HCT116 (cell line): ENCODE results near the gene AFAP1. TPM values are rescaled to one million over a fixed set of nuclear protein-coding genes. Genes with fewer than 3 reads are reported as not detected.

Experiments used
- ATAC-seq: fragments of 200-7000 bp; cut with Tn5 transposase; 2 replicates; pipeline ENCODE4 v1.9.1; 2020; ENCODE audit warnings: mild to moderate bottlenecking, moderate library complexity
- BruUV-seq: library from RNA; stranded (reverse); fragments of 400-500 nt; replicated peaks from 2 replicates; lab custom pipeline; 2021; lab: Mats Ljungman, UMichigan
- CTCF ChIA-PET: fragments of 300-600 bp; sonication (Branson Sonifier 250); formaldehyde crosslinking; loops from one replicate; lab custom pipeline; 2021; ENCODE audit warnings: antibody characterized with exemption; lab: Charles Lee
- POLR2A ChIA-PET: fragments of 300-600, 350-600 bp; sonication (Branson Sonifier 250); formaldehyde crosslinking; loops from one replicate; lab custom pipeline; 2021; ENCODE audit warnings: antibody characterized with exemption; lab: Charles Lee
- RAD21 ChIA-PET, 2 experiments: fragments of 300-600 bp; sonication (Branson Sonifier 250); formaldehyde crosslinking; loops; one replicate each; lab custom pipeline; 2023; ENCODE audit warnings: low total read pairs in 2 of 2; ENCODE audit not compliant: uncharacterized antibody in 2 of 2, unreplicated experiment in 2 of 2, low non-redundant PET in 1 of 2; lab: Charles Lee
- DNase-seq: peaks from one replicate; pipeline ENCODE4 v3.0.0-alpha.2; 2010; ENCODE audit warnings: low read depth, low spot score
- H2AFZ ChIP-seq: fragments of 200-600 bp; shearing (Covaris generic), sonication (generic); 2 replicates; pipeline ENCODE4 v1.6.1; 2017; ENCODE audit warnings: low read depth, mixed run types, mixed read lengths, antibody characterized with exemption, low read length; ENCODE audit not compliant: poor library complexity, severe bottlenecking
- H3K27ac ChIP-seq: 2 replicates; pipeline ENCODE4 v1.5.1; 2012; ENCODE audit warnings: low read depth, low read length
- H3K27me3 ChIP-seq: fragments of 200-600 bp; sonication (generic); 2 replicates; pipeline ENCODE4 v1.6.1; 2016; ENCODE audit warnings: mixed run types, low read length, mixed read lengths; ENCODE audit not compliant: insufficient read depth
- H3K36me3 ChIP-seq, 2 experiments: fragments of 200-500 bp in 1 of 2; fragments of 200-600 bp in 1 of 2; sonication (Bioruptor generic) in 1 of 2; sonication (generic) in 1 of 2; 2 replicates each; pipeline versions ENCODE4 v1.5.1 to v1.6.1; 2014 to 2016; ENCODE audit warnings: low read length in 2 of 2, inconsistent platforms in 1 of 2, mixed read lengths in 1 of 2, mixed run types in 1 of 2; ENCODE audit not compliant: insufficient read depth in 2 of 2, control insufficient read depth in 1 of 2
- H3K4me1 ChIP-seq, 2 experiments: fragments of 200-600 bp in 1 of 2; sonication (generic) in 1 of 2; 2 replicates each; pipeline versions ENCODE4 v1.5.1 to v1.6.1; 2012 to 2017; ENCODE audit warnings: low read length in 2 of 2, inconsistent platforms in 1 of 2, mild to moderate bottlenecking in 1 of 2, mixed read lengths in 1 of 2, mixed run types in 1 of 2, moderate library complexity in 1 of 2; ENCODE audit not compliant: insufficient read depth in 2 of 2, control insufficient read depth in 1 of 2
- H3K4me2 ChIP-seq: fragments of 200-600 bp; sonication (generic); 2 replicates; pipeline ENCODE4 v1.6.1; 2017; ENCODE audit warnings: mixed run types, low read length, mixed read lengths
- H3K4me3 ChIP-seq, 2 experiments: fragments of 200-600 bp in 1 of 2; sonication (generic) in 1 of 2; replicated peaks in 1 of 2; 2 replicates each; pipeline ENCODE4 v1.5.1; 2011 to 2016; ENCODE audit warnings: low read length in 2 of 2, control low read depth in 1 of 2, low read depth in 1 of 2, mild to moderate bottlenecking in 1 of 2, mixed read lengths in 1 of 2, mixed run types in 1 of 2
- H3K79me2 ChIP-seq: fragments of 200-600 bp; sonication (generic); 2 replicates; pipeline ENCODE4 v1.6.1; 2017; ENCODE audit warnings: mild to moderate bottlenecking, mixed run types, low read length, moderate library complexity, mixed read lengths; ENCODE audit not compliant: insufficient read depth
- H3K9ac ChIP-seq: fragments of 200-600 bp; sonication (generic); 2 replicates; pipeline ENCODE4 v1.6.1; 2016; ENCODE audit warnings: low read length, mixed read lengths
- H3K9me2 ChIP-seq: fragments of 200-600 bp; sonication (generic), shearing (Covaris generic); 2 replicates; pipeline ENCODE4 v1.6.1; 2017; ENCODE audit warnings: mixed run types, mild to moderate bottlenecking, moderate library complexity; ENCODE audit not compliant: insufficient read depth
- H3K9me3 ChIP-seq, 2 experiments: fragments of 200-500 bp in 1 of 2; fragments of 200-600 bp in 1 of 2; sonication (Bioruptor generic) in 1 of 2; sonication (generic) in 1 of 2; 2 replicates each; pipeline ENCODE4 v1.6.1; 2014 to 2017; ENCODE audit warnings: low read length in 2 of 2, mixed read lengths in 2 of 2, inconsistent platforms in 1 of 2, low read depth in 1 of 2, mild to moderate bottlenecking in 1 of 2, mixed run types in 1 of 2, moderate library complexity in 1 of 2; ENCODE audit not compliant: control insufficient read depth in 1 of 2, insufficient read depth in 1 of 2
- H4K20me1 ChIP-seq: fragments of 200-600 bp; sonication (generic), shearing (Covaris generic); 2 replicates; pipeline ENCODE4 v1.6.1; 2017; ENCODE audit warnings: mixed run types, mild to moderate bottlenecking, moderate library complexity; ENCODE audit not compliant: insufficient read depth
- CBX3 ChIP-seq: IDR thresholded peaks from 2 replicates; pipeline ENCODE4 v1.6.1; 2012; ENCODE audit warnings: low read depth
- EGR1 ChIP-seq: IDR thresholded peaks from 2 replicates; pipeline ENCODE4 v1.6.1; 2012; ENCODE audit warnings: low read depth
- EZH2 ChIP-seq: fragments of 200-600 bp; sonication (generic); IDR thresholded peaks from 2 replicates; pipeline ENCODE4 v1.6.1; 2017; ENCODE audit warnings: antibody characterized with exemption, mixed run types
- POLR2A ChIP-seq: IDR thresholded peaks from 2 replicates; pipeline ENCODE4 v1.7.0; 2011; ENCODE audit warnings: borderline replicate concordance; ENCODE audit not compliant: insufficient read depth, insufficient read length; ENCODE audit errors: extremely low read depth
- SP1 ChIP-seq: IDR thresholded peaks from 2 replicates; pipeline ENCODE4 v1.6.1; 2012; ENCODE audit warnings: low read depth
- TCF7L2 ChIP-seq: IDR thresholded peaks from 2 replicates; pipeline ENCODE4 v1.7.0; 2011; ENCODE audit warnings: borderline replicate concordance, inconsistent platforms; ENCODE audit not compliant: insufficient read depth, insufficient read length; ENCODE audit errors: extremely low read depth
- ZNF274 ChIP-seq: fragments of 200-500 bp; sonication (Bioruptor generic); IDR thresholded peaks from 2 replicates; pipeline ENCODE4 v1.6.1; 2014; ENCODE audit warnings: mild to moderate bottlenecking, low read depth, low read length, inconsistent platforms
- intact Hi-C: fragments of 100-400 bp; cut with micrococcal nuclease; formaldehyde crosslinking; loops from 2 replicates; pipeline ENCODE4 v1.10.0; 2022
- total RNA-seq: library from RNA; stranded (reverse); gene quantifications from one replicate; pipeline ENCODE4 v1.2.1, GENCODE V29; 2021; ENCODE audit not compliant: unreplicated experiment
- TF ChIP-seq, protein P1 (sequence below): IDR thresholded peaks from 2 replicates; pipeline ENCODE4 v1.6.1; 2012; ENCODE audit warnings: low read depth
- TF ChIP-seq, protein P2 (sequence below): IDR thresholded peaks from 2 replicates; pipeline ENCODE4 v1.6.1; 2011; ENCODE audit warnings: mild to moderate bottlenecking, low read length, moderate library complexity; ENCODE audit not compliant: insufficient replicate concordance; ENCODE audit errors: extremely low read depth
- TF ChIP-seq, protein P3 (sequence below): IDR thresholded peaks from 2 replicates; pipeline ENCODE4 v1.6.1; 2012
- TF ChIP-seq, protein P4 (sequence below): IDR thresholded peaks from 2 replicates; pipeline ENCODE4 v1.6.1; 2012

AFAP1 gene
- total RNA-seq, 1 experiment from 2014 or later, result 19.4 TPM

DNA sequence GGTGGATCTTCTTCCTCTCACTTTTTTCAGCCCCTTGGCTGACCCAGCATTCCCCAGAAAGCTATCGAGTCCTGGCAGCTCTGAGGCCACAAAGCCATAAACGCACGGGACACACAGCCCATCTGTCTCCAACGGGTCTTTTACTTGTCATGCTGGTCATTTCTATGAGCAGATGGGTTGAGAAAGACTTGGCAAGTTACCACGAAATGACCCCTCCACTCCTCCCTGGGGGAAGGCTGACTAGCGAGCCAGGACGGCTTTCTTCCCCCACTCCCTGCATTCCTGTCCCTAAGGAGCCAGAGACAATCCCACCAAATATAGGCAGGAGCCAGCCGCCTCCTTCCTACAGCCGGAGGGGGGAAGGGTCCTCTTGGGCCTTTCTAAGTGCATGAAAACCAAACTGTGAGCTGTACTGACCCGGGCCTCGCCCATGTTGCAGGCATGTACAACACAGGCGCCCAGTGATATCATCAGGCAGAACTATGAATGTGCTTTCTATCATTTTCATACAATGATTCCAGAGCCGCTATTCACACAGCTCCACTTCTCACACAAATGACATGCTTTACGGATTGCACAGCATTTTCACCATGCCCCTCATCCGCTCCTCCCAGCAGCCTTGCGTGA lies 28.6 kb downstream of the AFAP1 start:
- Histone ChIP-seq H2AFZ (no peak overlapping the region), H3K9me3 (no peaks in the 10 kb centered on the region), H3K9ac (no peak overlapping the region), H3K4me3 (no peak overlapping the region), H3K27ac (no peak overlapping the region), H3K9me2 (no peaks in the 10 kb centered on the region), H3K27me3 (no peaks in the 10 kb centered on the region), H3K79me2 (peaks cover 27% of the 10 kb centered on the region), H3K4me1 (0 out of 4 replicates have a peak, but pooled peaks cover 0 to 2% of the 10 kb centered on the region in 2 experiments), H3K36me3 (no peaks in the 10 kb centered on the region), H4K20me1 (no peaks in the 10 kb centered on the region), H3K4me2 (no peak overlapping the region)
- ChIA-PET RAD21 (no interaction called here), CTCF (no interaction called here), POLR2A (no interaction called here)
- DNase-seq (no peak), ATAC-seq (no peak)
- BruUV-seq, result no TSS peak
- TF ChIP-seq, protein P1, sequence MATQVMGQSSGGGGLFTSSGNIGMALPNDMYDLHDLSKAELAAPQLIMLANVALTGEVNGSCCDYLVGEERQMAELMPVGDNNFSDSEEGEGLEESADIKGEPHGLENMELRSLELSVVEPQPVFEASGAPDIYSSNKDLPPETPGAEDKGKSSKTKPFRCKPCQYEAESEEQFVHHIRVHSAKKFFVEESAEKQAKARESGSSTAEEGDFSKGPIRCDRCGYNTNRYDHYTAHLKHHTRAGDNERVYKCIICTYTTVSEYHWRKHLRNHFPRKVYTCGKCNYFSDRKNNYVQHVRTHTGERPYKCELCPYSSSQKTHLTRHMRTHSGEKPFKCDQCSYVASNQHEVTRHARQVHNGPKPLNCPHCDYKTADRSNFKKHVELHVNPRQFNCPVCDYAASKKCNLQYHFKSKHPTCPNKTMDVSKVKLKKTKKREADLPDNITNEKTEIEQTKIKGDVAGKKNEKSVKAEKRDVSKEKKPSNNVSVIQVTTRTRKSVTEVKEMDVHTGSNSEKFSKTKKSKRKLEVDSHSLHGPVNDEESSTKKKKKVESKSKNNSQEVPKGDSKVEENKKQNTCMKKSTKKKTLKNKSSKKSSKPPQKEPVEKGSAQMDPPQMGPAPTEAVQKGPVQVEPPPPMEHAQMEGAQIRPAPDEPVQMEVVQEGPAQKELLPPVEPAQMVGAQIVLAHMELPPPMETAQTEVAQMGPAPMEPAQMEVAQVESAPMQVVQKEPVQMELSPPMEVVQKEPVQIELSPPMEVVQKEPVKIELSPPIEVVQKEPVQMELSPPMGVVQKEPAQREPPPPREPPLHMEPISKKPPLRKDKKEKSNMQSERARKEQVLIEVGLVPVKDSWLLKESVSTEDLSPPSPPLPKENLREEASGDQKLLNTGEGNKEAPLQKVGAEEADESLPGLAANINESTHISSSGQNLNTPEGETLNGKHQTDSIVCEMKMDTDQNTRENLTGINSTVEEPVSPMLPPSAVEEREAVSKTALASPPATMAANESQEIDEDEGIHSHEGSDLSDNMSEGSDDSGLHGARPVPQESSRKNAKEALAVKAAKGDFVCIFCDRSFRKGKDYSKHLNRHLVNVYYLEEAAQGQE, result no peak
- TF ChIP-seq SP1, result no peak
- intact Hi-C loops, result no loop called here

DNA sequence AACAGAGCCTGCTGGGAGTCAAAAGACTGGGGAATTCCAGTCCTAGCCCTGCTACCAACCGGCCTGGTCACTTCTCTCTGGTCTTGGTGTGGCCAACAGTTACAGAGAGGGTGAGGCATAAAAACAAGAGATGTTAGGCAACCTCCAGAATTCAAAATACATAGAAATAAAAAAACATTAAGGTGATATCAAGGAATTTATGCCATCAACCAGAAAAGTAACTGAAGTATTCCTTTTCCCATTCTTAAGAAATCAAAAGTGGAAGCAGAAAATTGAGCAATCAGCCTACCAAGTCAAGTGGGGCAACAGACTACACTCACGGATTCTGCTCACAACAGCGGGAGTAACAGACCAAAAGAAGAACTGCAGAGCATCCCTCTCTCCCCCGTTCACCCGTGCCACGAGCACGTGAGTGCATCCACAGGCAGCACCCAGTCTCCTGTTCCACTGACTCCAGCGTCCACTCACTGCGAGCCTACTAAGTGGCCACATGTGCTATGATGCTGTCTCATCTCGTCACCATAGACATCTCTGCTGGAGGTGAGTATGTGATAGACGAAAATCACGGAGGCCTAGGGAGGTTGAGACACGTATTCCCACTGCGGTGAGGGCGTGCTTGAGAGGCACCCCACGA lies 29.3 kb downstream of the AFAP1 start:
- ChIA-PET RAD21 (no interaction called here), POLR2A (no interaction called here), CTCF (no interaction called here)
- H2AFZ ChIP-seq, result no peak overlapping the region
- no peaks in the 10 kb centered on the region for H3K36me3 ChIP-seq
- no peak for DNase-seq
- H3K9ac ChIP-seq, result no peak overlapping the region
- no peaks in the 10 kb centered on the region for H3K27me3 ChIP-seq
- H3K4me2 ChIP-seq, result no peak overlapping the region
- no peaks in the 10 kb centered on the region for H3K9me3 ChIP-seq
- TF ChIP-seq EZH2, result no peak
- no peak for TF ChIP-seq TCF7L2
- TF ChIP-seq, protein P2, sequence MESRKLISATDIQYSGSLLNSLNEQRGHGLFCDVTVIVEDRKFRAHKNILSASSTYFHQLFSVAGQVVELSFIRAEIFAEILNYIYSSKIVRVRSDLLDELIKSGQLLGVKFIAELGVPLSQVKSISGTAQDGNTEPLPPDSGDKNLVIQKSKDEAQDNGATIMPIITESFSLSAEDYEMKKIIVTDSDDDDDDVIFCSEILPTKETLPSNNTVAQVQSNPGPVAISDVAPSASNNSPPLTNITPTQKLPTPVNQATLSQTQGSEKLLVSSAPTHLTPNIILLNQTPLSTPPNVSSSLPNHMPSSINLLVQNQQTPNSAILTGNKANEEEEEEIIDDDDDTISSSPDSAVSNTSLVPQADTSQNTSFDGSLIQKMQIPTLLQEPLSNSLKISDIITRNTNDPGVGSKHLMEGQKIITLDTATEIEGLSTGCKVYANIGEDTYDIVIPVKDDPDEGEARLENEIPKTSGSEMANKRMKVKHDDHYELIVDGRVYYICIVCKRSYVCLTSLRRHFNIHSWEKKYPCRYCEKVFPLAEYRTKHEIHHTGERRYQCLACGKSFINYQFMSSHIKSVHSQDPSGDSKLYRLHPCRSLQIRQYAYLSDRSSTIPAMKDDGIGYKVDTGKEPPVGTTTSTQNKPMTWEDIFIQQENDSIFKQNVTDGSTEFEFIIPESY, result no peak
- no peak for TF ChIP-seq POLR2A
- TF ChIP-seq, protein P3, sequence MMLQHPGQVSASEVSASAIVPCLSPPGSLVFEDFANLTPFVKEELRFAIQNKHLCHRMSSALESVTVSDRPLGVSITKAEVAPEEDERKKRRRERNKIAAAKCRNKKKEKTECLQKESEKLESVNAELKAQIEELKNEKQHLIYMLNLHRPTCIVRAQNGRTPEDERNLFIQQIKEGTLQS, result no peak
- no peak for TF ChIP-seq EGR1
- TF ChIP-seq, protein P4, sequence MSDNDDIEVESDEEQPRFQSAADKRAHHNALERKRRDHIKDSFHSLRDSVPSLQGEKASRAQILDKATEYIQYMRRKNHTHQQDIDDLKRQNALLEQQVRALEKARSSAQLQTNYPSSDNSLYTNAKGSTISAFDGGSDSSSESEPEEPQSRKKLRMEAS, result no peak
- no peak for TF ChIP-seq SP1
- TF ChIP-seq CBX3, result no peak
- no peak for TF ChIP-seq ZNF274
- no peaks in the 10 kb centered on the region for H3K9me2 ChIP-seq
- ATAC-seq, result no peak
- peaks cover 25% of the 10 kb centered on the region for H3K79me2 ChIP-seq
- H4K20me1 ChIP-seq, result no peaks in the 10 kb centered on the region
- intact Hi-C loops, result no loop called here
- H3K27ac ChIP-seq, result no peak overlapping the region
- BruUV-seq, result no TSS peak
- H3K4me3 ChIP-seq, result no peak overlapping the region
- 0 out of 4 replicates have a peak, but pooled peaks cover 0 to 6% of the 10 kb centered on the region in 2 experiments for H3K4me1 ChIP-seq
